AG09319 (cell line): ENCODE data around the gene CAPZA2.
"Not testable (repeated sequence)": the region's sequence is repeated elsewhere in the genome, so short reads cannot be mapped to it uniquely, and the experiment has no call there.

Source experiments
- DNase-seq: peaks from one replicate; pipeline ENCODE4 v3.0.0-alpha.2; 2010; ENCODE audit warnings: low read depth; ENCODE audit errors: extremely low read depth
- TF ChIP-seq, protein P1 (sequence below): IDR thresholded peaks from 2 replicates; pipeline ENCODE4 v1.5.1; 2011; ENCODE audit warnings: low read depth, mild to moderate bottlenecking, inconsistent platforms, low read length, moderate library complexity

Gene CAPZA2

DNA sequence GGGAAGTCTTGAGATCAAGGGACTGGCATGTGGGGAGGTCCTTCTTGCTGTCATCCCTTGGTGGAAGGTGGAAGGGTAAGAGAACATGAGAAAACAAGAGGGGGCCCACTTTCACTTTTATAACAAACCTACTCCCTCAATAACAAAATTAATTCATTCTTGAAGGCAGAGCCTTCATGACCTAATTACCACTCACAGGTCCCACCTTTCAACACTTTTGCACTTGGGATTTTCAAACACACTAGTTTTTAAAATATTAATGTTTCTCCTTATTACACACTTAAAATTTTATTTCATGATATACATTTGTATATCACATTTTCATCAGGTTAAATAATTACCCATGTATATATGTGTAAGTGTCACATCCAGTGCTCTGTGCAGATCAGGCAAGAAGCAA is 93.0 kb downstream of the CAPZA2 start:
- TF ChIP-seq, protein P1, sequence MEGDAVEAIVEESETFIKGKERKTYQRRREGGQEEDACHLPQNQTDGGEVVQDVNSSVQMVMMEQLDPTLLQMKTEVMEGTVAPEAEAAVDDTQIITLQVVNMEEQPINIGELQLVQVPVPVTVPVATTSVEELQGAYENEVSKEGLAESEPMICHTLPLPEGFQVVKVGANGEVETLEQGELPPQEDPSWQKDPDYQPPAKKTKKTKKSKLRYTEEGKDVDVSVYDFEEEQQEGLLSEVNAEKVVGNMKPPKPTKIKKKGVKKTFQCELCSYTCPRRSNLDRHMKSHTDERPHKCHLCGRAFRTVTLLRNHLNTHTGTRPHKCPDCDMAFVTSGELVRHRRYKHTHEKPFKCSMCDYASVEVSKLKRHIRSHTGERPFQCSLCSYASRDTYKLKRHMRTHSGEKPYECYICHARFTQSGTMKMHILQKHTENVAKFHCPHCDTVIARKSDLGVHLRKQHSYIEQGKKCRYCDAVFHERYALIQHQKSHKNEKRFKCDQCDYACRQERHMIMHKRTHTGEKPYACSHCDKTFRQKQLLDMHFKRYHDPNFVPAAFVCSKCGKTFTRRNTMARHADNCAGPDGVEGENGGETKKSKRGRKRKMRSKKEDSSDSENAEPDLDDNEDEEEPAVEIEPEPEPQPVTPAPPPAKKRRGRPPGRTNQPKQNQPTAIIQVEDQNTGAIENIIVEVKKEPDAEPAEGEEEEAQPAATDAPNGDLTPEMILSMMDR: no peak

DNA sequence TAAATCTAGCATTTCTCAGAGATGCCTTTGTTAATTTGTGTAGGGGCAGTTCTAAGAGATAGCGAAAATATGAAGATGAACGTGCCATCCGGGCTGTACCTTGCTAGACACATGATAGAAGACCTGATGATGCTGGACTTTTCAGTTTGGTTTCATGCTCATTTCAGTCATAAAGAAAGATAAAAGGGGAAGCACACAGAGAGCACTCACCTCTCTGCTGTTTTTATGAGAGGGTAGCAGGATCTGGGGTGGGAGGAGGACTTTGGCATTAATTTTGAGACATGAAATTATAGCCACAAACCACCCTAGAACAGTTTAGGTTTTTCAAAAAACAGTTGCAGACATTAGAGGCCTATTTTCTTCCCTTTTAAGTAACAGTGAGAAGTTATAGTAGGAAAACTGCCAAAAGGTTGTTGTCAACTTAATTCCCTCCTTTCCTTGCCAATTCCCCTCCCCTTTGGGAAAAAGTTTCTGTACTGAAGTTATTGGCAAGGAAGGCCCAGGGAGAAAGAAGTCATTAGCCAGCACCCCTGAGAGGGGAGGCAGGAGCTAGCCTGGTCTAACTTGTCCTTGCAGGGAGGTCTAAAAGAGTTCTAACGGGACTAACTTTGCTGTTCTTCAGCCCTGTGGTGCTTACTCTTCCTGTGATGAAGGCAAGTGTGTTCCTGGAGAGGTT is 93.6 kb downstream of the CAPZA2 start:
- no peak for DNase-seq
- TF ChIP-seq, protein P1: no peak

More for the DNA sequence above, 93.0 kb downstream of the CAPZA2 start:
- no peak for DNase-seq

DNA sequence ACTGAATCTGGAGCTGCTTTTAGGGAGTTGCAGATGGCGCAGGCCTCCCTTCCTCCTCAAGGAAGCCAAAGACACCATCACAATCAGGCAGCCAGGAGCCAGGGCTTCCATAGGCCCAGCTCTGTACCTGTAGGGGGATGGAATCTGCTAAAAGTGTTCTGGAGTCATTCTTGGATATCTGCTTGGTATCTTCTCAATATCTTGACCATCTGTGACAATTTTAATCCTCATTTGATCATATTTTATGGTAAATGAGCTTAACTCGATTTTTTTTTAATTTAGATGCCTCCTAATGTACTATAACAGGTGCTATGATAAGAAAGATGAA is 94.1 kb downstream of the CAPZA2 start:
- TF ChIP-seq, protein P1: no peak
- no peak for DNase-seq

DNA sequence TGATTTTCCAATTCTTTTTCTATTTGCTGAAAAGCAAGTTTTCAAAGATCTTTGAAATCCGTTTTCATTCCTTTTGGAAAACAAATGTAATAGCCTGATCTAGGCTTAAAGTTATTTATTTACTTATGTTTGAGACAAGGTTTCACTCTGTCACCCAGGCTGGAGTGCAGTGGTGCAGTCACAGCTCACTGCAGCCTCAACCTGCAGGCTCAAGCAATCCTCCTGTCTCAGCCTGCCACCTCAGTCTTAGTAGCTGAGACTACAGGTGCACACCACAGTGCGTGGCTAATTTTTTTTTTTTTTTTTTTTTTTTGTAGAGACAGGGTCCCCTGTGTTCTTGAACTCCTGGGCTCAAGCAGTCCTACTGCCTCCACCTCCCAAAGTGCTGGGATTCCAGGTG is 95.5 kb downstream of the CAPZA2 start:
- TF ChIP-seq, protein P1: no peak
- DNase-seq: no peak

DNA sequence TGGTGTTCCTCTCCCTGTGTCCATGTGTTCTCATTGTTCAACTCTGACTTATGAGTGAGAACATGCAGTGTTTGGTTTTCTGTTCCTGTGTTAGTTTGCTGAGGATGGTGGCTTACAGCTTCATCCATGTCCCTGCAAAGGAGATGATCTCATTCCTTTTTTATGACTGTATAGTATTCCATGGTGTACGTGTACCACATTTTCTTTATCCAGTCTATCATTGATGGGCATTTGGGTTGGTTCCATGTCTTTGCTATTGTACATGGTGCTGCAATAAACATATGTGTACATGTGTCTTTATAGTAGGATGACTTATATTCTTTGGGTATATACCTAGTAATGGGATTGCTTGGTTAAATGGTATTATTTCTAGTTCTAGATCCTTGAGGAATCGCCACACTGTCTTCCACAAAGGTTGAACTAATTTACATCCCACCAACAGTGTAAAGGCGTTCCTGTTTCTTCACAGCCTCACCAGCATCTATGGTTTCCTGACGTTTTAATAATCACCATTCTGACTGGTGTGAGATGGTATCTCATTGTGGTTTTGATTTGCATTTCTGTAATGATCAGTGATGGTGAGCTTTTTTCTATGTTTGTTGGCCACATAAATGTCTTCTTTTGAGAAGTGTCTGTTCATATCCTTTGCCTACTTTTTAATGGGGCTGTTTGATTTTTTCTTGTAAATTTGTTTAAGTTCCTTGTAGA is 99.7 kb downstream of the CAPZA2 start:
- not testable (repeated sequence) for DNase-seq

DNA sequence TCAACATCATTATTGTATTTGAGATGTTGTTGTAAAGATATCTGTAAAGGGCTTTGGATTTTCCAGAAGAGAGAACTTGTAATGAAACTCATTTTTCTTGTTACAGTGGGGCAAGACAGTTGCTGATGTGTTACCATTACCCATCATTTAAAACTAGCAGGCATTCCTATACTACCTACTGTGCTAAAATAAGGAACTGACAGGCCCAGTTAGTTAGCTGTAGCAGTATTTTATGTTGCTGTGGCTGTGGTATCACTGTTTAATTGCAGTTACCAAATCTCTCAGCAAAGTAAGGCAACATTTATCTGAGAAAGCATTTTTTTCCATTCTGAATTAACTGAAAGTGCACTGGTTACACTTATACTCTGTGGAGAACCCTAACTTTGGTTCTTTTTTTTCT is 100.8 kb downstream of the CAPZA2 start:
- TF ChIP-seq, protein P1: no peak
- DNase-seq: no peak

DNA sequence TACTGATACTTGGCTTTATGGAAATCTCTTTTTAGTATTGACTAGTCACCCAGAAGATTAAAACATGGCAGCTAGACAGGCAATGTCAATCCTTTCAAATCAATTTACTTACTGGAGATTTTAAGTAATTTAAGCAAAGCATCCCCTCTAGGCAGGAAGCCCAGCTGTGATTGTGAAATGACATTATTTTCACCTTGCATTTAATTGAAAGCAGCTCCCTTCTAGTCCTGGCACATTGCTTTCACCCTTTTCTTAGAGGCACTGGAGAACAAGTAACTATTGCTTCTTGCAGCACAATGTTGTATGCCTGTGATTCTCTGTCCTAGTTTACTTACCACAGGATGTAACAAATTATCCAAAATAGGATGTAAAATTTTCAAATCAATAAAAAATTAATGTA is 104.2 kb downstream of the CAPZA2 start:
- TF ChIP-seq, protein P1: no peak
- DNase-seq: peak; percentile 28
